ENCODE measurements around the gene LDB2. TPM values are rescaled to one million over a fixed set of nuclear protein-coding genes. Genes with fewer than 3 reads are reported as not detected.
A peak's percentile ranks its signal among the peaks of the same experiment; 100 is the strongest.

Gene LDB2
- 0.27 TPM for total RNA-seq (2013)
- polyA plus RNA-seq = not detected
- not detected in 2 replicates for polyA minus RNA-seq
- 0 to 2.2 (median 0.04) reads per million in 11 experiments for total RNA-seq

- 9% methylated on average over 10 of the region's 18 CpGs for WGBS (ENCODE audit: insufficient coverage)
- Histone ChIP-seq H2AFZ (ENCODE audit: insufficient read depth, low read depth, low read length, poor library complexity, severe bottlenecking) (no peak within 1 kb of the TSS), H3K36me3 (replicated peaks in 1 of 2; ENCODE audit: control insufficient read depth in 1 of 2, insufficient read depth in 2 of 2, low read length in 2 of 2) (no peaks in the 10 kb centered on the region), H4K20me1 (ENCODE audit: insufficient read depth, low read length) (no peaks in the 10 kb centered on the region), H3K4me3 (replicated peaks in 1 of 3; ENCODE audit: low read depth in 2 of 3, low read length in 3 of 3) (no peak within 1 kb of the TSS), H3K27ac (ENCODE audit: low read depth in 1 of 2, low read length in 2 of 2) (no peak within 1 kb of the TSS), H3K9me3 (replicated peaks in 1 of 2; ENCODE audit: control insufficient read depth in 1 of 2, insufficient read depth in 1 of 2, low read length in 2 of 2) (no peaks in the 10 kb centered on the region), H3K9ac (ENCODE audit: insufficient read depth, low read length, poor library complexity, severe bottlenecking) (no peak within 1 kb of the TSS), H3K4me1 (ENCODE audit: control insufficient read depth in 1 of 2, insufficient read depth in 2 of 2, low read length in 2 of 2) (peaks cover 0 to 2% of the 10 kb centered on the region in 2 donors), H3K79me2 (ENCODE audit: insufficient read depth, low read length) (no peaks in the 10 kb centered on the region), H3K4me2 (replicated peaks; ENCODE audit: extremely low read depth, low read length, poor library complexity, severe bottlenecking) (no peak within 1 kb of the TSS), H3K27me3 (ENCODE audit: control insufficient read depth in 2 of 2, insufficient read depth in 2 of 2, low read length in 2 of 2) (peaks cover 17 to 26% of the 10 kb centered on the region in 2 donors)
- Mint-ChIP-seq H3K27ac (peak within 1 kb of the TSS in 1 of 7 donors; percentile 24), H3K27me3 (ENCODE audit: low read depth in 3 of 3) (peaks cover 13 to 28% (median 24%) of the 10 kb centered on the region in 3 donors), H3K4me1 (peaks cover 9% of the 10 kb centered on the region), H3K4me3 (peak within 1 kb of the TSS in 1 of 2 donors; percentile 56), H3K9me3 (no peaks in the 10 kb centered on the region), H3K36me3 (no peaks in the 10 kb centered on the region)
- intact Hi-C loops (cut with micrococcal nuclease) = no loop called here
- DNase-seq = no peak
- no peak for TF ChIP-seq CTCF (IDR thresholded peaks at IDR 0.05)
These were observed at the start of gene LDB2 for GRCh38 chr4:16897991-16898827. Gene LDB2, minus strand, starts transcription at chr4:16898645.

GRCh38 chr4:16942491-16942890, 44.0 kb upstream of the LDB2 start:
- no peaks in the 10 kb centered on the region for H3K27me3 Mint-ChIP-seq (ENCODE audit: low read depth in 3 of 3)
- TF ChIP-seq CTCF (IDR thresholded peaks at IDR 0.05) = no peak

More at GRCh38 chr4:16942491-16942890, 44.0 kb upstream of the LDB2 start:
- H3K4me1 Mint-ChIP-seq = no peaks in the 10 kb centered on the region
- Histone ChIP-seq H2AFZ (ENCODE audit: insufficient read depth, low read depth, low read length, poor library complexity, severe bottlenecking) (no peak overlapping the region), H3K27ac (ENCODE audit: low read depth in 1 of 2, low read length in 2 of 2) (no peak overlapping the region), H3K4me1 (ENCODE audit: control insufficient read depth in 1 of 2, insufficient read depth in 2 of 2, low read length in 2 of 2) (no peaks in the 10 kb centered on the region), H3K9ac (ENCODE audit: insufficient read depth, low read length, poor library complexity, severe bottlenecking) (no peak overlapping the region), H3K4me2 (replicated peaks; ENCODE audit: extremely low read depth, low read length, poor library complexity, severe bottlenecking) (no peak overlapping the region), H3K4me3 (replicated peaks in 1 of 3; ENCODE audit: low read depth in 2 of 3, low read length in 3 of 3) (no peak overlapping the region), H3K36me3 (replicated peaks in 1 of 2; ENCODE audit: control insufficient read depth in 1 of 2, insufficient read depth in 2 of 2, low read length in 2 of 2) (no peaks in the 10 kb centered on the region), H3K79me2 (ENCODE audit: insufficient read depth, low read length) (no peaks in the 10 kb centered on the region), H4K20me1 (ENCODE audit: insufficient read depth, low read length) (no peaks in the 10 kb centered on the region), H3K9me3 (replicated peaks in 1 of 2; ENCODE audit: control insufficient read depth in 1 of 2, insufficient read depth in 1 of 2, low read length in 2 of 2) (peaks cover 11% of the 10 kb centered on the region in 2 donors), H3K27me3 (ENCODE audit: control insufficient read depth in 2 of 2, insufficient read depth in 2 of 2, low read length in 2 of 2) (no peaks in the 10 kb centered on the region)
- no peaks in the 10 kb centered on the region for H3K36me3 Mint-ChIP-seq
- H3K4me3 Mint-ChIP-seq = no peak overlapping the region
- H3K27ac Mint-ChIP-seq = no peak overlapping the region
- peaks cover 2 to 13% (median 6%) of the 10 kb centered on the region in 7 donors for H3K9me3 Mint-ChIP-seq
- DNase-seq = no peak
- intact Hi-C loops (cut with micrococcal nuclease) = no loop called here
- 83% methylated on average over 5 of the region's 14 CpGs for WGBS (ENCODE audit: insufficient coverage)

All from CD14-positive monocyte (primary cell).